DMS114 treated with DMSO at 0.1 percent for 48 hours (cell line): Measurements from ENCODE around the gene CENPVL1.
"Not testable (repeated sequence)": the region's sequence is repeated elsewhere in the genome, so short reads cannot be mapped to it uniquely, and the experiment has no call there.

Source experiments
- DNase-seq: peaks from one replicate; lab custom pipeline; 2025; ENCODE audit not compliant: unreplicated experiment; lab: John Stamatoyannopoulos, UW

Gene CENPVL1

DNA sequence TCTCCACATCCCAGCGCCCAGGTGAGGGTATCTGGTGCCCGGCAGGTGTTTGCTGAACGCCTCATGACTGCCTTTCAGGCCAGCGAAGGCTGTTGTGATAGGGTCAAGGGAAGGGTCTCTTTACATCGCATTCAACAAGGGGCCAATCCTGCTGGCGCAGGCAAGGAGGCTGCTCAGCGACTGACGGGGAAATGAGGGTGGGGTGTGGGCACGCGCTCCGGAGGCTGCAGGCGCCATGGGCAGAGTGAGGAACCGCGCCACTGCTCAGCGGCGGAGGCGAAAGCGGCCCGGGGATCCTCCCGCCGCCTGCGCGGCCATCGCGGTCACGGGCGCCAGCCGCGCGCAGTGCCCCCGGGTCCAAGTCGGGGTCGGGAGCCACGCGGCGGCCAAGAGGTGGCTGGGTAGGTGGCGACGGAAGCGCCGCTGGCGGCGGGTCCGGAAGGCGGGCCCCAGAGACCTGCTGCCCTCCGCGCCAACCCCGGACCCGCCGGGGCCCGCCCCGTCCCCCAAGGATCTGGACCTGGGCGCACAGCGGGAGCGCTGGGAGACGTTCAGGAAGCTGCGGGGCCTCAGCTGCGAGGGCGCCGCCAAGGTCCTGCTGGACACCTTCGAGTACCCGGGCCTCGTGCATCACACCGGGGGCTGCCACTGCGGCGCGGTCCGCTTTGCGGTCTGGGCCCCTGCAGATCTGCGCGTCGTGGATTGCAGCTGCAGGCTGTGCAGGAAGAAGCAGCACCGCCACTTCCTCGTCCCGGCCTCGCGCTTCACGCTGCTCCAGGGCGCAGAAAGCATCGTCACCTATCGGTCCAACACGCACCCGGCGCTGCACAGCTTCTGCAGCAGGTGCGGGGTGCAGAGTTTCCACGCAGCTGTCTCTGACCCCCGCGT lies at the start of gene CENPVL1:
CENPVL1 (plus strand) TSS at position 236 of the 888 bp plus-strand sequence; CDS start at position 236, 0 bp downstream.
- DNase-seq = not testable (repeated sequence)

DNA sequence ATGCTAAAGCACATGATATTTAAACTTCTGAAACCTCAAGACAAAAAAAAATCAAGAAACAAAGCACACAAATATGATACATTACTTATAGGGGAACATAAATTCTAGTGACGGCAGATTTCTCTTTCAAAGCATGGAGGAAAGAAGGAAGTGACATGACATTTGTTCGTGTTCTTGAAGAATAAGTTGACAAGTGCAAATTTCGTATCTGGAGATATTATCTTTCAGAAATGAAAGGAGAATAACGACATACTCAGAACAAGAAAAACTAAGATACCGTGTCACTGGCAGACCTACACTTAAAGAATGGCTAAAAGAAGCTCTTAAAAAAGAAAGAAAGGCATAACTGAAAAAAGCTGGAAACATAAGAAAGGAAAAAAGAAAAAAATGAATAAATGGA lies 44.3 kb upstream of the CENPVL1 start:
- no peak for DNase-seq

DNA sequence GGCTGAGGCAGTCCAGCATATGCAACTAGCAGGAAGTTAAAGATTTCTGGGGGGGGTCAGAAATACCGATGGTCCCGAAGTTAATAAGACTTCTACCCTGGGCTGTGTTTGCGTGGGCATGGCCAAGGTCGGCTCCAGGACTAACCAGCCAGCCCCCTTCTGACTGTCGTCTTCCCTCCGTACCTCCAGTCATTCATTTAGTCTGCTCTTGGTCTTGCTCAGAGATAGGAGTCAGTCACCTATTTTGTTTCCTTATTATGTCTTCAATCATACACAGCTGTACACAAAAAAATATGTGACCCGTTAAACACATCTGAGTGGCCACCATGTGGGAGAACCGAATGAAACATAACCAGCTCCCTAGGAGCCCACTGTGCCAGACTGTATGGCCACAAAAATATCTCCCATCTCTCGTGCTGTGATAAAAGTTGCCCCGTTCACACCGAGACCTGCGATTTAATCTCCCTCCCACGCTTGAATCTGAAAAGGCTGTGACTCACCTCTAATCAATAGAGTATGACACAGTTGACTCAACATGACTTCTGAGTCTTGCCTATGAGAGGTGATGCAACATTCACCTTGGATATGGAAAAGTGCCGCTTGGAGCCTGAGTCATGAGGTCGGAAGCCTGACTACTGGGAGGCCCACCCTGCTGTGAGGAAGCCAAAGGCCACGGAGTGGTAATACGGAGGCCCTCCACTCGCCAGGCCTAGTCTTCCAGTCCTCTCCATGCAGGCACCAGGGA lies 30.5 kb upstream of the CENPVL1 start:
- not testable (repeated sequence) for DNase-seq

DNA sequence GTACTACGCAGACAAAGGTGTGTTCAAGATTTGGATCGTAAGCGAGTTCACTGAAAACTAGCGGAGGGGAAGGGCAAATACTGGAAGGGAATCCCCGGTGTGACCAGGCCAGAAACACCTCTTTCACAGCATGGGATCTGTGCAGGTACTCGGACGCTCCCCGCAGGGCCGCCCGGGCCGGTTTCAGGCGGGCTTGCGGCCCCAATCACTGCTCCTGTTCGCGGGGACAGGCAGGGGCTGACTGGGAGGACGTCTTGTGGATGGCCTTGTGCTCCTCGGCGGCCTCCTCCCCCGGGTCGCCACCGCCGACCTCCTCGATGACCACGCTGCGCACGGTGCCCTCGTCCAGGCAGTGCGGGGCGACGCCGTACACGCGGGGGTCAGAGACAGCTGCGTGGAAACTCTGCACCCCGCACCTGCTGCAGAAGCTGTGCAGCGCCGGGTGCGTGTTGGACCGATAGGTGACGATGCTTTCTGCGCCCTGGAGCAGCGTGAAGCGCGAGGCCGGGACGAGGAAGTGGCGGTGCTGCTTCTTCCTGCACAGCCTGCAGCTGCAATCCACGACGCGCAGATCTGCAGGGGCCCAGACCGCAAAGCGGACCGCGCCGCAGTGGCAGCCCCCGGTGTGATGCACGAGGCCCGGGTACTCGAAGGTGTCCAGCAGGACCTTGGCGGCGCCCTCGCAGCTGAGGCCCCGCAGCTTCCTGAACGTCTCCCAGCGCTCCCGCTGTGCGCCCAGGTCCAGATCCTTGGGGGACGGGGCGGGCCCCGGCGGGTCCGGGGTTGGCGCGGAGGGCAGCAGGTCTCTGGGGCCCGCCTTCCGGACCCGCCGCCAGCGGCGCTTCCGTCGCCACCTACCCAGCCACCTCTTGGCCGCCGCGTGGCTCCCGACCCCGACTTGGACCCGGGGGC lies 28.2 kb upstream of the CENPVL1 start:
- not testable (repeated sequence) for DNase-seq

DNA sequence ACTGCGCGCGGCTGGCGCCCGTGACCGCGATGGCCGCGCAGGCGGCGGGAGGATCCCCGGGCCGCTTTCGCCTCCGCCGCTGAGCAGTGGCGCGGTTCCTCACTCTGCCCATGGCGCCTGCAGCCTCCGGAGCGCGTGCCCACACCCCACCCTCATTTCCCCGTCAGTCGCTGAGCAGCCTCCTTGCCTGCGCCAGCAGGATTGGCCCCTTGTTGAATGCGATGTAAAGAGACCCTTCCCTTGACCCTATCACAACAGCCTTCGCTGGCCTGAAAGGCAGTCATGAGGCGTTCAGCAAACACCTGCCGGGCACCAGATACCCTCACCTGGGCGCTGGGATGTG lies 27.6 kb upstream of the CENPVL1 start, which contains the start of gene CENPVL2:
CENPVL2 (minus strand) TSS at position 112 of the 343 bp plus-strand sequence; CDS start at position 112, 0 bp downstream.
- not testable (repeated sequence) for DNase-seq

DNA sequence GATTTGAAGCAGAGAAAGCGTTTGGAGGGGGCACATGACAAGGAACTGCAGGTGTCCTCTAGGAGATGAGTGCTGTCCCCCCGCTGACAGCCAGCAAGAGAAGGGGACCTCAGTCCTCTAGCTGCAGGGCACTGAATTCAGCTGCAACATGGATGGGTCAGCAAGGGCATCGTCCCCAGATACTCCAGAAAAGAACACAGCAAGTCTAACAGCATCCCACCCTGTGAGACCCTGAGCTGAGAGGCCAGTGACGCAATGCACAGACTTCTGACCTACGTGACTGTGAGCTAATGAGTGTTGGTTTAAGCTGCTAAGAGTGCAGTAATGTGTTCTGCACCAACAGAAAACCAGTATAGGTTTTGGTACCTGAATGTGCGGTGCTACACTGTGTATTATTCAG lies 16.1 kb upstream of the CENPVL1 start:
- no peak for DNase-seq

DNA sequence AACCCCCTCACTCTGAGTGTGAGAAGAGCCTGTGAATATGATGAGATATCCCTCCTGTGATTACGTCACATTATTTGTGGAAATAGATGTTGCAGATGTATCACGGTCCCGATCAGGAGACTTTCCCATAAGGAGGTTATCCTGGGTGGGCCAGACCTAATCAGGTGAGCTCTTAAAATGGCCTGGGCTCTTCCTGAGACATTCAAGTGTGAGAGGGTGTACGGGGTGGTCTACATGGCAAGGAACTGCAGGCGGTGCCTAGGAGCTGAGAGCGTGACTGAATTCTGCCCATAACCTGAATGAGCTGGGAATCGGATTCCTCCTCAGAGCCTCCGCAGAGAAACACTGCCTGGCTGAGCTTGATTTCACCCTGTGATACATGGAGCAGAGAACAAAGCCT lies 12.9 kb upstream of the CENPVL1 start:
- DNase-seq = no peak

DNA sequence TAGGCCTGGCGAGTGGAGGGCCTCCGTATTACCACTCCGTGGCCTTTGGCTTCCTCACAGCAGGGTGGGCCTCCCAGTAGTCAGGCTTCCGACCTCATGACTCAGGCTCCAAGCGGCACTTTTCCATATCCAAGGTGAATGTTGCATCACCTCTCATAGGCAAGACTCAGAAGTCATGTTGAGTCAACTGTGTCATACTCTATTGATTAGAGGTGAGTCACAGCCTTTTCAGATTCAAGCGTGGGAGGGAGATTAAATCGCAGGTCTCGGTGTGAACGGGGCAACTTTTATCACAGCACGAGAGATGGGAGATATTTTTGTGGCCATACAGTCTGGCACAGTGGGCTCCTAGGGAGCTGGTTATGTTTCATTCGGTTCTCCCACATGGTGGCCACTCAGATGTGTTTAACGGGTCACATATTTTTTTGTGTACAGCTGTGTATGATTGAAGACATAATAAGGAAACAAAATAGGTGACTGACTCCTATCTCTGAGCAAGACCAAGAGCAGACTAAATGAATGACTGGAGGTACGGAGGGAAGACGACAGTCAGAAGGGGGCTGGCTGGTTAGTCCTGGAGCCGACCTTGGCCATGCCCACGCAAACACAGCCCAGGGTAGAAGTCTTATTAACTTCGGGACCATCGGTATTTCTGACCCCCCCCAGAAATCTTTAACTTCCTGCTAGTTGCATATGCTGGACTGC lies 2.8 kb downstream of the CENPVL1 start:
- not testable (repeated sequence) for DNase-seq

DNA sequence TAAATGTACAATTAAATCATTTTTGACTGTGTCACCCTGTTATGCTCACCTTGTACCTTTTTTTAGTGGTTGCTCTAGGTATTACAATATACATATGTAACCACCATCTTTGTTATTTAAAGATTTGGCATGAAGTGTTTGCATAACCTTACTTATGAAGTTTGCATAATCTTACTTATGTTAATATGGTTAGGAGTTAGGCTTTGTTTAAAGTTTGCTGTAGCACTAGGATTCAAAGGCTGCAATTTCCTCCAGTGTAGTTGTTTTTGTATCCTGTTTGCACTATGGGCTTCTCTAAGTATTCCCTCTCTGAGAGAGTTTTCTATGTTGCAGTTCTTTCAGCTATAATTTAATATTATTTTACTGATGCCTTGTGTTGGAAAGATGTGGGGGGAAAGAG lies 17.9 kb downstream of the CENPVL1 start:
- DNase-seq = no peak

DNA sequence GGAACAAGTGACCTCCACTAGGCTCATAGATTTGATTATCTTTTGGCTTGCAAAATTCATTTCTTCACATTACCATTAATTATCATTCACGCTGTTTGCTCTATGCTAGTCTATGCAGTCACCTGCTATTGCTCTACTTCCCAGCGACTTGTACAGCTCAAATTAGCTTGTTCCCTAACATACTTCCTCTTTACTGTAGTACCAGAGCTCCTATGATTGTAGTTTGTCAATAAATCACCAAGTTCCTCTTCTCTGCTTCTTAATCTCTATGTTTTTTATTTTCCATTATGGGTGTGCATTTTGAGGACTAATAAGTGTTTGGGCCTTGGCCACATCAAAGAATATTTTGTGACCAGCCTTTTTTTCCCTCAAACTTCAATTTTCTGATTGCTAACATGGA lies 26.8 kb downstream of the CENPVL1 start:
- no peak for DNase-seq

DNA sequence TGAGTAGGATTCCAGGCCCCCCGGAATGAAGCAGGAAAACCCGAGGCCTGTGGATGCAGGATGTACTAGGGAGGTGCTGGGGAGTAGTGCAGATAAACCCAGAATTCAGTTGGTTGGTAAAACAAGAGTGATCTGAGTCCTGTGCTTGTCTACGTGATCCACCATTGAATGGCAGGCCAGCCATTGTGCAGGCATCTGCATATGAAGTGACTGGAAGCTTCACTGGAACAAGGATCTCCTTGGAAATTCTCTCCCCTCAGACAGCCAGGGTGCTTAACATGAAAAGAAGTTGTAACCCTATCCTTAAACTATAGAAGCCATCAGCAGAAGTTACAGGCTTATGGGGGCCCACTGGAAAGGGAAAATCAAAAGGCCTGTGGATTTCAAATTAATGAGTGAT lies 32.3 kb downstream of the CENPVL1 start:
- no peak for DNase-seq

DNA sequence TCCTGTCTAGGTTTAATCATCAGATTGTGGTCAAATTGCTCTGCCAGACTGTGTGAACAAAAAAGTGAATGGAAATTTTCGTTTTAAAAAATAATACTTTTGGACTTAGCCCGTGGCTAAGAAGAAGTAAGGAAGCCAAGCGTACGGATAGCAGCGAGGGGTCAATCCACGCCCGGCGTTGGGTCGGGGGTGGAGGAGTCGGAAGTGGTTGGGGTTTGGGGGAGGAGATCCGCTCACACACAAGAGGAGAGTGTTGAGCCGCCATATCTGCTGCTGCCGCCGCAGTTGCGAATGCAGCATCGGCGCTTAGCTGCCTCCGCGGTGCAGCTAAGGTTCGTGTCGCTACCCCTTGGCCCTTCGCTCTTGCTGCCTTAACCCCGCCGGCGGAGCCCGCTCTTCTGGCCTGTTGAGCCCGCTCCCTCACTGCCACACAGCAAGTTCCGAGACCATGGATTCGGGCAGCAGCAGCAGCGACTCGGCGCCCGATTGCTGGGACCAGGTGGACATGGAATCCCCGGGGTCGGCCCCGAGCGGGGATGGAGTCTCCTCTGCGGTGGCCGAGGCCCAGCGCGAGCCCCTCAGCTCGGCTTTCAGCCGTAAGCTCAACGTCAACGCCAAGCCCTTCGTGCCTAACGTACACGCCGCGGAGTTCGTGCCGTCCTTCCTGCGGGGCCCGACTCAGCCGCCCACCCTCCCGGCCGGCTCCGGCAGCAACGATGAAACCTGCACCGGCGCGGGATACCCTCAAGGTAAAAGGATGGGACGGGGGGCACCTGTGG lies 33.1 kb downstream of the CENPVL1 start, which contains the start of gene GSPT2:
GSPT2 (plus strand) TSS at position 264 of the 779 bp plus-strand sequence; CDS start at position 449, 185 bp downstream.
- peak; percentile 46 for DNase-seq

DNA sequence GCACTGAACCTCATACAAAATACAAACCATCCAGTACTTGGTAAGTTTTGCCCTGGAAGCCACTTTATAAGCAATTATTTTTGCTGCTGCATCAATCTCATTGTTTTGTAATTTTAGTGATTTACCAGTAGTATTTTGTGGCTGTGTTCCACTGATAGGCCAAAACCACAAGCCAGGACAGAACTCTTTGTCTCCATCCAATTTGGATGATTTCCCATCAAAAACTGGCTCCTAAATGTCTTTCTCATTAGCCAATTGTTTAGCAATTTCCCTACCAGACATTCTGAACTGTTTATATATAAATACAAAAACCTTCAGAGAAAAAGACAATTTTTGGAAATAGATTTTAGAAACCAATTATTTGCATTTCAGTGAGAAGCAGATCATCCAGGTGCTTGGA lies 37.4 kb downstream of the CENPVL1 start:
- DNase-seq = no peak

DNA sequence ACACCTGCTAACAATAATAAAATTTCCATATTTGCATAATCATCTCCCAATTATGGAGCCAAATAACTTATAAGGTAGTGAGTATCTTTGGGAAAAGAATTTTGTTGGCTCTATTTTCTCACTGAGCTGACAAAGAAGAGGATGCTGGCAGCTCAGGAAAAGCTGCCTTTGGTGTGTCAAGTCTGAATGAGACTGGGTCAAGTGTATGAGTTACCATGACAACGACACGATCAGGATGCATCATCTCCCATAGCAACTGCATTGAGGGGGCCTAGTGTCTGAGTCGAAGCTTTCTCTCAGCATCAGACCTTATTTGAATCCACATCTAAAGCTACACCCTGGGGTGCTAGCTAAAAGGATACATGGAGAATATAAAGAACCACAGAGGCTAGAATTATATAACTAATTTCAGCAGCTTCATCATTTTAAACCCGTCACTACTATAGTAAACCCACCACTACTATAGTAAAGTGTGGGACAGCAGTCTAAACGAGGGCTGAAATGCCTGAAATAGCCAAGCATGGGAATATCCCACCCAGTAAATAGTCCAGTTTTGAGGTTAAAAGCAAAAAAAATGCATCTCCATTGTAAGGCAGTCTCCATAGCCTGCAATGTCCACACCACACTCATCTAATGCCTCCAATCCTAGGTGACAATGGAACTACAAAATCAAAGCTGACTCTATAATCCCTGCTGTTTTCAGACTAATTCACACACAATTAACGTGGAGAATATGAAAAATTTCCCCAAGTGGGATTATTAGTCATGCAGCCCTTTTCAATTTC lies 48.9 kb downstream of the CENPVL1 start:
- DNase-seq = no peak

DNA sequence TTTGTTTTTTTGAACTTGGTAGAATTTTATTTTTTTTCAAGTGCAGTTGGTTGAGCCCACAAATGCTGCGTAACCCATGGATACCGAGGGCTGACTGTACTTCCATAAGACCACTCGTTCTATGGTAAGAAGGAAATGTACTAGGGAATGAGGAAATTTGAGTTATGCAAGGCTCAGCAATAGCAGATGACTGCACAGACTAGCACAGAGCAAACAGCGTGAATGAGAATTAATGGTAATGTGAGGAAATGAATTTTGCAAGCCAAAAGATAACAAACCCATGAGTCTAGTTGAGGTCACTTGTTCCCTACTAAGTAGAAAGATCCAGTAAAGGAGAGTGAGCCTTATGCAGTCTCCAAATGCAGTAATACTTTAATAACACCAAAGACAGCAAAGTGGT lies 50.3 kb downstream of the CENPVL1 start:
- DNase-seq = no peak
